ENCODE measurements around the gene CATSPERD.

DNA sequence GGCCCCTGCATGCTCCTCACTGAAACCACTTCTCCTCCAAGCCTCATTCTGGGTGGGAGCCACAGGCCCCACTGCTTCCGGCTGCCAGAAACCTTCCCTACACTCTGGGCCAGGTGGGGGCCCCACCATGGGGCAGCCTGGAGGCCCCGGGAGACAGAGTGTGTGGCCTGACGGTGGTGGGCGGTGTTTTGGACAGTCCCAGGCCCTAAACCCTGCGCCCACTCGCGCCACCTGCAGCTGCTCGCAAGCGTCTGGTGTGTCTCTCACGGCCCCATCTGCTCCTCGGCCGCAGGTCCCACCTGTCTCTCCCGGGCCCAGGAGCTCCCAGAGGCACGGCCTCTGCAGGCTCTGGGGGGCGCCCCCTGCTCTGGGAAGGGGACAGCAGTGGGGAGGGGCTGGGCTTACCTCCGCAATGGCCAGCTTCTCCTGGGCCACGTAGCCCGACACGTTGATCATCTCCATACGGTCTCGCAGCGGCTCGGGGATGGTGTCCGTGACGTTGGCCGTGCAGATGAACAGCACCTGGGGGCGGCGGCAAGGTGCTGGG is 24.7 kb upstream of the CATSPERD start:
- TF ChIP-seq, protein P1, sequence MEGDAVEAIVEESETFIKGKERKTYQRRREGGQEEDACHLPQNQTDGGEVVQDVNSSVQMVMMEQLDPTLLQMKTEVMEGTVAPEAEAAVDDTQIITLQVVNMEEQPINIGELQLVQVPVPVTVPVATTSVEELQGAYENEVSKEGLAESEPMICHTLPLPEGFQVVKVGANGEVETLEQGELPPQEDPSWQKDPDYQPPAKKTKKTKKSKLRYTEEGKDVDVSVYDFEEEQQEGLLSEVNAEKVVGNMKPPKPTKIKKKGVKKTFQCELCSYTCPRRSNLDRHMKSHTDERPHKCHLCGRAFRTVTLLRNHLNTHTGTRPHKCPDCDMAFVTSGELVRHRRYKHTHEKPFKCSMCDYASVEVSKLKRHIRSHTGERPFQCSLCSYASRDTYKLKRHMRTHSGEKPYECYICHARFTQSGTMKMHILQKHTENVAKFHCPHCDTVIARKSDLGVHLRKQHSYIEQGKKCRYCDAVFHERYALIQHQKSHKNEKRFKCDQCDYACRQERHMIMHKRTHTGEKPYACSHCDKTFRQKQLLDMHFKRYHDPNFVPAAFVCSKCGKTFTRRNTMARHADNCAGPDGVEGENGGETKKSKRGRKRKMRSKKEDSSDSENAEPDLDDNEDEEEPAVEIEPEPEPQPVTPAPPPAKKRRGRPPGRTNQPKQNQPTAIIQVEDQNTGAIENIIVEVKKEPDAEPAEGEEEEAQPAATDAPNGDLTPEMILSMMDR (IDR thresholded peaks at IDR 0.05 in 4 of 5, conservative IDR thresholded peaks at IDR 0.05 in 1 of 5) = no peak
- TF ChIP-seq POLR2A (IDR thresholded peaks at IDR 0.05) = no peak
